Cortex of kidney (tissue), 1 donor: ENCODE measurements around the gene YY1.

ENCODE experiments used
- DNase-seq: peaks from one replicate; lab custom pipeline; 2025; lab: John Stamatoyannopoulos, UW

YY1 gene

GRCh38 chr14:100313464-100314230 lies 74.7 kb downstream of the YY1 start:
- DNase-seq, result no peak

GRCh38 chr14:100314724-100315123 lies 75.8 kb downstream of the YY1 start:
- DNase-seq, result no peak

- no peak for DNase-seq
These were observed 78.4 kb downstream of the YY1 start for GRCh38 chr14:100317389-100317788.

- DNase-seq, result no peak
These were observed 79.2 kb downstream of the YY1 start for GRCh38 chr14:100317912-100318808.

GRCh38 chr14:100320157-100320856 lies 81.4 kb downstream of the YY1 start:
- DNase-seq, result no peak

- no peak for DNase-seq
These were observed 82.7 kb downstream of the YY1 start for GRCh38 chr14:100321473-100322137.

- no peak for DNase-seq
These were observed 83.4 kb downstream of the YY1 start for GRCh38 chr14:100322138-100322957.

GRCh38 chr14:100323121-100323941 lies 84.4 kb downstream of the YY1 start, which contains the start of gene SLC25A47:
Gene SLC25A47, plus strand, starts transcription at chr14:100323339. Its CDS starts 76 bp downstream, at chr14:100323415.
- DNase-seq, result no peak

- no peak for DNase-seq
These were observed 85.0 kb downstream of the YY1 start for GRCh38 chr14:100323942-100324307.

- DNase-seq, result no peak
These were observed 86.3 kb downstream of the YY1 start for GRCh38 chr14:100325231-100325632.

- DNase-seq, result no peak
These were observed 87.0 kb downstream of the YY1 start for GRCh38 chr14:100325958-100326357.

GRCh38 chr14:100327128-100327527 lies 88.2 kb downstream of the YY1 start:
- no peak for DNase-seq

GRCh38 chr14:100328495-100329163 lies 89.7 kb downstream of the YY1 start:
- DNase-seq, result no peak

GRCh38 chr14:100329233-100330006 lies 90.5 kb downstream of the YY1 start:
- DNase-seq, result no peak

GRCh38 chr14:100330007-100330344 lies 91.0 kb downstream of the YY1 start:
- DNase-seq, result no peak

GRCh38 chr14:100330388-100330931 lies 91.5 kb downstream of the YY1 start:
- DNase-seq, result no peak

- DNase-seq, result no peak
These were observed 93.2 kb downstream of the YY1 start for GRCh38 chr14:100332071-100332639.
